ENCODE measurements around the gene CDK12.
A peak's percentile ranks its signal among the peaks of the same experiment; 100 is the strongest.
"Not testable (repeated sequence)": the region's sequence is repeated elsewhere in the genome, so short reads cannot be mapped to it uniquely, and the experiment has no call there.

Gene CDK12

DNA sequence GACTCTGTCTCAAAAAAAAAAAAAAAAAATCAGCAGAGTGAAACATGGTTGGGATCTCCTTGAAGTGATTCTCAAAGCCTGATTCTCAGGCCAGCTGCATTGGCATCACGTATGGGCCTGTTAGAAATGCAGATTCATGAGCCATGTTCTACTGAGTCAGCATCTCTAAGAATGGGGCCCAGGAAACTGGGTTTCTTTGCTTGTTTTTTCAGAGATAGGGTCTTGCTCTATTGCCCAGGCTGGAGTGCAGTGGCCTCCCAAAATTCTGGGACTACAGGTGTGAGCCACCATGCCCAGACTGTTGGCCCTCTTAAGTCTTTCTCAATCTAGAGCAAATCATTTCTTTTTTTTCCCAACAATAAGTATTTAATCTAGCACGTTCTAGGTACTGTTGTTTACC, 47.7 kb downstream of the CDK12 start:
- no peak for DNase-seq

DNA sequence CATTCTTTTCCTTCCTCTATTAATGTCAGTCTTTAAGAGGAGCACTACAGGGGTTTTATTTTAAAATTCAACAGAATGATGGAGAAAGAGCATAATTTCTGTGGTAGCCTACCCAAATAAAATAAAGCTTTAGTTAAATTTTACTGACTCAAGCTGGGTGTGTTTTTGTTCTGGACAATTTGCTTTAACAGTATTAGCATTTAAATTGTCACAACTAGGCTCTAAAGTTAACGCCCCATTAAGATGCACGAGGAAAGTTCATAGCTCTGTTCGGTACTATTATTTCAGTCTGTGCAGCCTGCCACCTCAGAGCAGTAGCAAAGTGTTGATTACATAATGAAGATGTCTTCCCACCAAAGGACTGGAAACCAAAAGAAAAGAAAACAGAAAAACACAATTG, 52.0 kb downstream of the CDK12 start:
- no peak for DNase-seq

- DNase-seq = no peak
Measured at GRCh38 chr17:39513915-39514314, 52.6 kb downstream of the CDK12 start.

DNA sequence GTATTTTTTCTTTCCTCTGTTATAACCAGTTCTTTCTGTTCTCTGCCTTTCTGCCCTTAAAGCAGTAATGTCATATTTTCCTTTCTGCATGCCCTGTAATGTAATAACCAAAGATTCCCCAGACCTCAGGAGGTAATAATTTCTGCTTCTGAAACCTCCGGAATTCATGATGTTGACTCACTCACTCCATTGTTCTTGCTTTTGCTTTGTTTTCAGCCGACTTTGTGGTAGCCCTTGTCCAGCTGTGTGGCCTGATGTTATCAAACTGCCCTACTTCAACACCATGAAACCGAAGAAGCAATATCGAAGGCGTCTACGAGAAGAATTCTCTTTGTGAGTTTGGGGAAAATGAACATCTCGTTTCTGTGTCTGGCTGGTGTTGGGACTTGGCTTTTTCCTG, 55.9 kb downstream of the CDK12 start:
- no peak for DNase-seq

DNA sequence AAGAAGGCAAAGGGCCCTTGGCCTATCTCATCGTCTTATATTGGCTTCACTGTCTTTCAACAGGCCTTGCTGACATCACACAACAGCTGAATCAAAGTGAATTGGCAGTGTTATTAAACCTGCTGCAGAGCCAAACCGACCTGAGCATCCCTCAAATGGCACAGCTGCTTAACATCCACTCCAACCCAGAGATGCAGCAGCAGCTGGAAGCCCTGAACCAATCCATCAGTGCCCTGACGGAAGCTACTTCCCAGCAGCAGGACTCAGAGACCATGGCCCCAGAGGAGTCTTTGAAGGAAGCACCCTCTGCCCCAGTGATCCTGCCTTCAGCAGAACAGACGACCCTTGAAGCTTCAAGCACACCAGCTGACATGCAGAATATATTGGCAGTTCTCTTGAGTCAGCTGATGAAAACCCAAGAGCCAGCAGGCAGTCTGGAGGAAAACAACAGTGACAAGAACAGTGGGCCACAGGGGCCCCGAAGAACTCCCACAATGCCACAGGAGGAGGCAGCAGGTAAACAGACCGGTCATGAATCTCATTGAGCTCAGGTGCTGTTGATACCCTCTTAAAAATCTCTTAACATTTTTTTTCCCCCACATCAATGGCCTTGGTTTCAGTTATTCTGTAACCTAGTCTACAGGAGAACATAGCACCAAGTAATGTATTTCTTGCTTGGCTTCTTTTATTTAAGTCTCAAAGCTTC, 64.7 kb downstream of the CDK12 start:
- no peak for DNase-seq

DNA sequence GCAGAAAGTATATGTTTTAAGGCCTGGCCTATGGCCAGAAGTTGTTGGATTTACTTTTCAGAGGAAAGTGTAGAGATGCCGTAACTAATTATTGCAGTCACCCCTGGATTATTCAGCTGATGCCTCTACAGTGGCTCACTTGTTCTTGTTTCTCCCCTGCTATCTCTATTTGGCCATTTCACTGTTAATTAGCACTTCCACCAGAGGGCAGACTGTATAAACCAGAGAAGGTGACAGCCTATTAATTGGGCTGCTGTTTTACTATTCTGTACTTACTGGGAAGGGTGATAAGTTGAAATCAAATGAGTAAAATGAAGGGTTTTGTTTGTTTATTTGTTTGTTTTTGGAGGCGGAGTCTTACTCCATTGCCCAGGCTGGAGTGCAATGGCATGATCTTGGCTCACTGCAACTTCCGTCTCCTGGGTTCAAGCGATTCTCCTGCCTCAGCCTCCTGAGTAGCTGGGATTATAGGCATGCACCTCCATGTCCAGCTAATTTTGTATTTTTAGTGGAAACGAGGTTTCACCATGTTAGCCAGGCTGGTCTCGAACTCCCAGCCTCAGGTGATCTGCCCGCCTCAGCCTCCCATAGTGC, 66.0 kb downstream of the CDK12 start:
- no peak for DNase-seq

GRCh38 chr17:39529455-39529854, 68.2 kb downstream of the CDK12 start:
- no peak for DNase-seq

DNA sequence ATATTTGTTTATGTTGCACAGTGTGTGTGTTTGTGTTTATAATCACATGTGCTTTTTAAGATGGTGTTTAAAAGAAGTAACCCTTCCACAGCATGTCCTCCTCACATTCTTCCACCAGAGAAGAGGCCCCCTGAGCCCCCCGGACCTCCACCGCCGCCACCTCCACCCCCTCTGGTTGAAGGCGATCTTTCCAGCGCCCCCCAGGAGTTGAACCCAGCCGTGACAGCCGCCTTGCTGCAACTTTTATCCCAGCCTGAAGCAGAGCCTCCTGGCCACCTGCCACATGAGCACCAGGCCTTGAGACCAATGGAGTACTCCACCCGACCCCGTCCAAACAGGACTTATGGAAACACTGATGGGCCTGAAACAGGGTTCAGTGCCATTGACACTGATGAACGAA, 69.2 kb downstream of the CDK12 start:
- no peak for DNase-seq

GRCh38 chr17:39531252-39531651, 70.0 kb downstream of the CDK12 start:
- no peak for DNase-seq

GRCh38 chr17:39533891-39534290, 72.6 kb downstream of the CDK12 start:
- no peak for DNase-seq

DNA sequence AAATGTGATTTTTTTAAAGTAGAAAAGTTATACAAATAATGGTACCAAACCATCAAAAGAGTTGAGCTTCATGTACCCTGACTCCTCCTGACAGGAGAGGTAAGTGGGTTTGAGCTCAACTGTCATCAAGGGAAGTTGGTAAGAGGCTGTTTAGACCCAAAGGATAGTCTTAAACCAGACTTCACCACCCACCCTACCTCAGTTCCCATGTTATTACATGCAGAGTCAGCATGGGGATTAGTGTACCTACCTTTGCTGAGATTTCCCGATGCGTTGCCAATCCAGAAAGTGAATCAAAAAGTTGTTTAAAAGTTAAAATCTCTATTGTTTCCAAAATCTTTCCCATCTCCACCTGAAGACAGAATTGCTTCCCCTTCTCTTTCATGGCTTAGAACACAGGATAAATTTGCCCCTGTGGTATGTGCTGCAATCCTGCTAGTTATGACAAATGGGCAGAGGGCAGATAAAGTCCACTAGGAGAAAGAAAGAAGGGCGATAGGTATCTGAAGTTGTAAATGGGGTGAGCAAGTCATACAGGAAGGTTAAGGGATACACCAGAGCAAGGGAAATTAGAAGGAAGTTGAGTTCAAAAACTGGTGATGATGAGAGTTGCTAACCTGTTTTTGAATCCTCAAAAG, 73.6 kb downstream of the CDK12 start:
- no peak for DNase-seq

DNA sequence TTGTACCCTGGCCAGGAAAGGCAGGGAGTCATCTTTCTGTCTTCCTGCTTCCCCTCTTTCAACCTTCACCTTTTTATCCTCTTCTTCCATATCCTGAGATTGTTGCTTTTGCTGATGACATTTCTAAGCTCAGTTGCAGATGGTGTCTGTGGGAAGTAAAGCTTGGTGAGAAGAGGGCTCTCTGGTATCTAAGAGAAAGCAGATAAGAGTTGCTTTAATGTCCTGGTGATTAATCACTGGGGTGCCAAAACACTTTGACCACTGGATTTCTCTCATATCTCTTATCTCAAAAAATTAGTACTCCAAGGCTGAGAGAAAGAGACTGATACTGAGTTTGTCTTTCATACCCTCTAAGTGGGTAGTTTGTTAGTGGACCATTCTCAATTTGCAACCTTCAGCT, 75.2 kb downstream of the CDK12 start:
- no peak for DNase-seq

DNA sequence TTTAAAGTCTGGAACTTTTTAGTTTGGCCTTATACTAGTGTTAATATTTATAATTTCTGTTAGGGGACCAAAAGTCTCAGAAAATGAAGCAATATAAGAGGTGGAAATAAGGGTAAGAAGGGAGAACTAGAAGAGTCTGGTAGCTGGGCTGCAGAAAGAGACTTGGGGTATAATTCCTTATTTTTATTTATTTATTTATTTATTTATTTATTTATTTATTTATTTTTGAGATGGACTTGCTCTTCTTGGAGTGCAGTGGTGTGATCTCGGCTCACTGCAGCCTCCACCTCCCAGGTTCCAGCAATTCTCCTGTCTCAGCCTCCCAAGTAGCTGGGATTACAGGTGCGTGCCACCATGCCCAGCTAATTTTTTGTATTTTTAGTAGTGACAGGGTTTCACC, 76.1 kb downstream of the CDK12 start:
- DNase-seq = not testable (repeated sequence)

GRCh38 chr17:39538866-39539265, 77.6 kb downstream of the CDK12 start:
- no peak for DNase-seq

- DNase-seq = no peak
Measured at GRCh38 chr17:39540611-39541010, 79.3 kb downstream of the CDK12 start.

GRCh38 chr17:39541652-39542051, 80.4 kb downstream of the CDK12 start:
- no peak for DNase-seq

GRCh38 chr17:39543176-39543575, 81.9 kb downstream of the CDK12 start:
- DNase-seq = no peak

- no peak for DNase-seq
Measured at GRCh38 chr17:39543664-39544063, 82.4 kb downstream of the CDK12 start.

GRCh38 chr17:39544361-39544760, 83.1 kb downstream of the CDK12 start:
- not testable (repeated sequence) for DNase-seq

DNA sequence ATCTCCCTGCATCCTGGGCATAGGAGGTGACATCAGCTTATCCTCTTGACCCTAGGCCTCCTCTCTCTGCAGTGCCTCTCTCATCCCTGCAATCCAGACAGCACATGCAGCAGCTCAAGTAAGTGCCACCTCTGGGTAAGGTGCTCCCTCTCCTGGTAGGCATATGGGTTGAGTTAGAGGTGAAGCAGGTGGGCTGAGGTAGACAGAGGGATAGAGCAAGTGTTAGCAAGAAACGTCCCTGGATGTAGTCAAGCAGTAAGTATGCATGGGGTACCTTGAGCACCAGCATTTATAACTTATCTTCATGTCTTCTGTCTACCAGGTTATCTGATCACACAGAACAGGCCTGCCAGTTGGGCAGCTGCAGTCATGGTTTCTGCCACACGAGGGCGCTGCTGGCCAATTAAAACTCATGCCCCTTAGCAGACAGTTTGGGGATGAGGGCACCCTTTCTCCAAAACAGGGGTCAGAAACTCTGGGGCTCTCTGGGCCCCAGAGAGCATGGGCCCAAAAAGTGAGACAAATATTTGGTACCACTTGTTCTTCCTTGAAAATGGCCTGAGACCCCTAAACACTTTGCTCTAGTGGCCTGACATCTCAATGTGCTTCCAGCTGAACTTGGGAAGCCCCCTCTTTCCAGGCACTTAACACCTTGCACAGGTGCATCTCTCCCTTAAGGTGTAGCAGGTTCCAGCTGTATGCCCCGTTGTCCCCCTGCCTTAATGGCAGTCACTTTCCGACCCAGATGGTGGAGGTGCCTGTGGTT, 86.6 kb downstream of the CDK12 start:
- DNase-seq = peak; percentile 59

GRCh38 chr17:39548494-39549225, 87.4 kb downstream of the CDK12 start:
- DNase-seq = no peak

GRCh38 chr17:39549747-39550573, 88.7 kb downstream of the CDK12 start:
- no peak for DNase-seq
